Stomach (tissue), 4 donors: ENCODE results near the gene HAGH.

ENCODE experiments used
- POLR2A ChIP-seq, 4 donors: fragments of 450-650 bp; IDR thresholded peaks; one replicate each; pipeline ENCODE4 v1.6.1; 2016; ENCODE audit warnings: antibody characterized with exemption in 4 of 4, control low read depth in 2 of 4, mild to moderate bottlenecking in 1 of 4, moderate library complexity in 1 of 4
- POLR2AphosphoS5 ChIP-seq, 3 donors: sonication (generic); formaldehyde crosslinking; IDR thresholded peaks; one replicate each; pipeline ENCODE4 v1.6.1; 2016; ENCODE audit warnings: antibody characterized with exemption in 3 of 3
- TF ChIP-seq, protein P1 (sequence below), 7 experiments: fragments of 450-650 bp in 4 of 7; fragments of 200-600 bp in 3 of 7; sonication (generic) in 3 of 7; IDR thresholded peaks; one replicate each; pipeline ENCODE4 v1.5.1; 2016 to 2019; ENCODE audit warnings: antibody characterized with exemption in 7 of 7, control low read depth in 2 of 7, mild to moderate bottlenecking in 1 of 7

DNA sequence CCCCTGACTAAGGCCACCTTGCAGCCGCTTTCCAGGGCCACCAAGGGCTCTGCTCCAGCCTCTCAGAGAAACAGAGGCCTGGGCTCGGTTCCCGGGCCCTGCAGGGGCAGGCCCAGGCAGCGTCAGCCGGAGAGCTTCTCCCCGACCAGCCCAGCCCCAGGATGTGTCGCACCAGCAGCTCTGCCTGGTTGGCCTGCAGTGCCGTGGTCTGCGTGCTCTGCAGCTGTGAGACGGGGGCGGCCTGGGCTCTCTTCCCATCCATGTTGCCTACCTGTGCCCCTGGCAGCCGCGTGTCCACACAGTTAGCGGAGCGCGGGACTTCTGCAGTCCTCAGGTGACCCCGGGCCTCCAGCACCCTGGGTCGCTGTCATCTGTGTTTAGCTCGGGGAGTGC is 37.9 kb downstream of the HAGH start:
- TF ChIP-seq, protein P1, sequence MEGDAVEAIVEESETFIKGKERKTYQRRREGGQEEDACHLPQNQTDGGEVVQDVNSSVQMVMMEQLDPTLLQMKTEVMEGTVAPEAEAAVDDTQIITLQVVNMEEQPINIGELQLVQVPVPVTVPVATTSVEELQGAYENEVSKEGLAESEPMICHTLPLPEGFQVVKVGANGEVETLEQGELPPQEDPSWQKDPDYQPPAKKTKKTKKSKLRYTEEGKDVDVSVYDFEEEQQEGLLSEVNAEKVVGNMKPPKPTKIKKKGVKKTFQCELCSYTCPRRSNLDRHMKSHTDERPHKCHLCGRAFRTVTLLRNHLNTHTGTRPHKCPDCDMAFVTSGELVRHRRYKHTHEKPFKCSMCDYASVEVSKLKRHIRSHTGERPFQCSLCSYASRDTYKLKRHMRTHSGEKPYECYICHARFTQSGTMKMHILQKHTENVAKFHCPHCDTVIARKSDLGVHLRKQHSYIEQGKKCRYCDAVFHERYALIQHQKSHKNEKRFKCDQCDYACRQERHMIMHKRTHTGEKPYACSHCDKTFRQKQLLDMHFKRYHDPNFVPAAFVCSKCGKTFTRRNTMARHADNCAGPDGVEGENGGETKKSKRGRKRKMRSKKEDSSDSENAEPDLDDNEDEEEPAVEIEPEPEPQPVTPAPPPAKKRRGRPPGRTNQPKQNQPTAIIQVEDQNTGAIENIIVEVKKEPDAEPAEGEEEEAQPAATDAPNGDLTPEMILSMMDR (IDR thresholded peaks at IDR 0.05): no peak
- TF ChIP-seq POLR2AphosphoS5 (IDR thresholded peaks at IDR 0.05) (no peak), POLR2A (IDR thresholded peaks at IDR 0.05) (no peak)
